ENCODE results near the gene UGT1A6.
A peak's percentile ranks its signal among the peaks of the same experiment; 100 is the strongest.
"Not testable (repeated sequence)": the region's sequence is repeated elsewhere in the genome, so short reads cannot be mapped to it uniquely, and the experiment has no call there.

UGT1A6 gene

GRCh38 chr2:233686928-233687327, 5.8 kb upstream of the UGT1A6 start:
- DNase-seq (ENCODE audit: low read depth in 2 of 2), result no peak

- no peak for DNase-seq (ENCODE audit: low read depth in 2 of 2)
These were observed 4.3 kb upstream of the UGT1A6 start for GRCh38 chr2:233688341-233688740.

- DNase-seq (ENCODE audit: low read depth in 2 of 2), result no peak
These were observed 3.7 kb upstream of the UGT1A6 start for GRCh38 chr2:233689031-233689430.

- no peak for DNase-seq (ENCODE audit: low read depth in 2 of 2)
These were observed 3.2 kb upstream of the UGT1A6 start for GRCh38 chr2:233689501-233689900.

- DNase-seq (ENCODE audit: low read depth in 2 of 2), result no peak
These were observed 2.2 kb upstream of the UGT1A6 start for GRCh38 chr2:233690444-233690843.

- DNase-seq (ENCODE audit: low read depth in 2 of 2), result no peak
These were observed 952 bp upstream of the UGT1A6 start for GRCh38 chr2:233691443-233692433.

- DNase-seq (ENCODE audit: low read depth in 2 of 2), result no peak
These were observed 1.3 kb downstream of the UGT1A6 start for GRCh38 chr2:233693963-233694362.

GRCh38 chr2:233698740-233699139, 6.0 kb downstream of the UGT1A6 start:
- no peak for DNase-seq (ENCODE audit: low read depth in 2 of 2)

GRCh38 chr2:233699424-233700027, 6.8 kb downstream of the UGT1A6 start:
- DNase-seq (ENCODE audit: low read depth in 2 of 2), result no peak

GRCh38 chr2:233700028-233700635, 7.4 kb downstream of the UGT1A6 start:
- no peak for DNase-seq (ENCODE audit: low read depth in 2 of 2)

- not testable (repeated sequence) for DNase-seq (ENCODE audit: low read depth in 2 of 2)
These were observed 8.2 kb downstream of the UGT1A6 start for GRCh38 chr2:233700842-233701241.

GRCh38 chr2:233702238-233702637, 9.5 kb downstream of the UGT1A6 start:
- DNase-seq (ENCODE audit: low read depth in 2 of 2), result no peak

- DNase-seq (ENCODE audit: low read depth in 2 of 2), result no peak
These were observed 13.3 kb downstream of the UGT1A6 start for GRCh38 chr2:233705911-233706506.

GRCh38 chr2:233706720-233707119, 14.0 kb downstream of the UGT1A6 start:
- no peak for DNase-seq (ENCODE audit: low read depth in 2 of 2)

- no peak for DNase-seq (ENCODE audit: low read depth in 2 of 2)
These were observed 15.4 kb downstream of the UGT1A6 start for GRCh38 chr2:233707940-233708644.

GRCh38 chr2:233708942-233709341, 16.3 kb downstream of the UGT1A6 start:
- DNase-seq (ENCODE audit: low read depth in 2 of 2), result no peak

- peak; percentile 48 to 56 for DNase-seq (ENCODE audit: low read depth in 2 of 2)
These were observed 18.8 kb downstream of the UGT1A6 start for GRCh38 chr2:233711312-233712008.

GRCh38 chr2:233712611-233713261, 20.0 kb downstream of the UGT1A6 start, which contains the start of gene UGT1A5:
UGT1A5 (plus strand) TSS chr2:233712907; CDS start chr2:233712992, 85 bp downstream.
- no peak for DNase-seq (ENCODE audit: low read depth in 2 of 2)

- no peak for DNase-seq (ENCODE audit: low read depth in 2 of 2)
These were observed 20.5 kb downstream of the UGT1A6 start for GRCh38 chr2:233713262-233713615.

- DNase-seq (ENCODE audit: low read depth in 2 of 2), result no peak
These were observed 21.4 kb downstream of the UGT1A6 start for GRCh38 chr2:233714121-233714520.

All from stimulated activated CD4-positive, alpha-beta T cell treated with anti-CD3 and anti-CD28 coated beads, Interleukin-1b, Interleukin-23, amount 100 ng/mL, for 4 hours (primary cell).